Measurements from ENCODE around the gene DENND6B.

GRCh38 chr22:50360578-50360977 is 33.8 kb upstream of the DENND6B start:
- TF ChIP-seq PKNOX1 (IDR thresholded peaks at IDR 0.05) (no peak), L3MBTL2 (conservative IDR thresholded peaks at IDR 0.05) (no peak), ELF4 (IDR thresholded peaks at IDR 0.05) (no peak), FOXK2 (IDR thresholded peaks at IDR 0.05) (no peak), ARNT (IDR thresholded peaks at IDR 0.05) (no peak), SP1 (IDR thresholded peaks at IDR 0.05) (no peak), ZNF384 (IDR thresholded peaks at IDR 0.05) (no peak), BHLHE40 (IDR thresholded peaks at IDR 0.05; ENCODE audit: borderline replicate concordance) (no peak), HDGF (IDR thresholded peaks at IDR 0.05; ENCODE audit: borderline replicate concordance) (no peak), TARDBP (IDR thresholded peaks at IDR 0.05) (no peak), FOXM1 (IDR thresholded peaks at IDR 0.05; ENCODE audit: borderline replicate concordance) (no peak)
